DOHH2 (cell line): ENCODE measurements around the gene HEXA.

ENCODE experiments used
- EZH2phosphoT487 ChIP-seq: fragments of 200-600 bp; sonication (generic); IDR thresholded peaks from 2 replicates; pipeline ENCODE4 v1.6.1; 2017; ENCODE audit warnings: borderline replicate concordance, mild to moderate bottlenecking, antibody characterized with exemption, low read length, moderate library complexity, mixed read lengths
- TF ChIP-seq, protein P1 (sequence below): fragments of 200-600 bp; sonication (generic); IDR thresholded peaks from one replicate; pipeline ENCODE4 v1.5.1; 2014; ENCODE audit warnings: antibody characterized with exemption, mild to moderate bottlenecking, low read depth, low read length; ENCODE audit not compliant: poor library complexity, severe bottlenecking

DNA sequence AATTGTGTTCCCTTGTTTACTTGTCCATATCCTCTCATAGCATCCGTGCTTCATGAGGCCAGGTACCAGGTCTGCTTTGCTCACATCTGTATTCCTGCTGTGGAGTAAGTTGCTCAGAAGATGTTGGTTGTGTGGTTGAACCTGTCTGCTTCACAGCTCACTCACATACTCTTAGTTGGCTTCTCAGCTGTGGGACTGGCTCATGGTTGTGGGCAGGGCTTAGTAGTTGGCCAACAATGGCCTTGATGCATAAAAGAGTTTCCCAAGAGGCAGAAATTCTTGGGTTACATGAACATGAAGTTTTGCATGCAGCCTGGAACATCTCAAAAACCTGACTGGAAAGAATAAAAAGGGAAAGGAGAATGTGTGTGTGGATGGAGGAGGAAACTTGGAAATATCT, 72.9 kb downstream of the HEXA start:
- TF ChIP-seq, protein P1, sequence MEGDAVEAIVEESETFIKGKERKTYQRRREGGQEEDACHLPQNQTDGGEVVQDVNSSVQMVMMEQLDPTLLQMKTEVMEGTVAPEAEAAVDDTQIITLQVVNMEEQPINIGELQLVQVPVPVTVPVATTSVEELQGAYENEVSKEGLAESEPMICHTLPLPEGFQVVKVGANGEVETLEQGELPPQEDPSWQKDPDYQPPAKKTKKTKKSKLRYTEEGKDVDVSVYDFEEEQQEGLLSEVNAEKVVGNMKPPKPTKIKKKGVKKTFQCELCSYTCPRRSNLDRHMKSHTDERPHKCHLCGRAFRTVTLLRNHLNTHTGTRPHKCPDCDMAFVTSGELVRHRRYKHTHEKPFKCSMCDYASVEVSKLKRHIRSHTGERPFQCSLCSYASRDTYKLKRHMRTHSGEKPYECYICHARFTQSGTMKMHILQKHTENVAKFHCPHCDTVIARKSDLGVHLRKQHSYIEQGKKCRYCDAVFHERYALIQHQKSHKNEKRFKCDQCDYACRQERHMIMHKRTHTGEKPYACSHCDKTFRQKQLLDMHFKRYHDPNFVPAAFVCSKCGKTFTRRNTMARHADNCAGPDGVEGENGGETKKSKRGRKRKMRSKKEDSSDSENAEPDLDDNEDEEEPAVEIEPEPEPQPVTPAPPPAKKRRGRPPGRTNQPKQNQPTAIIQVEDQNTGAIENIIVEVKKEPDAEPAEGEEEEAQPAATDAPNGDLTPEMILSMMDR = no peak
- no peak for TF ChIP-seq EZH2phosphoT487
